IMR-90 (cell line): Measurements from ENCODE around the gene C2CD4B. TPM values are rescaled to one million over a fixed set of nuclear protein-coding genes. Genes with fewer than 3 reads are reported as not detected.

Experiments used
- ATAC-seq: fragments of 200-7000 bp; cut with Tn5 transposase; 2 replicates; pipeline ENCODE4 v1.9.1; 2020; ENCODE audit warnings: low read depth, mild to moderate bottlenecking, moderate library complexity
- BruUV-seq: library from RNA; stranded (reverse); fragments of 400-500 nt; replicated peaks from 2 replicates; lab custom pipeline; 2021; lab: Mats Ljungman, UMichigan
- CTCF ChIA-PET: fragments of 300-600 bp; formaldehyde crosslinking; extraction: SDS; loops from one replicate; lab custom pipeline; 2021; ENCODE audit warnings: antibody characterized with exemption; lab: Yijun Ruan, JAX
- POLR2A ChIA-PET: fragments of 300-600 bp; sonication (Branson Sonifier 250); formaldehyde crosslinking; loops from one replicate; lab custom pipeline; 2022; ENCODE audit warnings: antibody characterized with exemption; ENCODE audit not compliant: unreplicated experiment; lab: Charles Lee
- DNase-seq: peaks from one replicate; pipeline ENCODE4 v3.0.0; 2013
- H2AFZ ChIP-seq: replicated peaks from 2 replicates; pipeline ENCODE3; 2013; ENCODE audit warnings: low read length, mild to moderate bottlenecking; ENCODE audit not compliant: poor library complexity
- H2AK5ac ChIP-seq: 2 replicates; pipeline ENCODE4 v1.6.1; 2013; ENCODE audit warnings: low read depth, low read length, inconsistent platforms
- H2AK9ac ChIP-seq: replicated peaks from 2 replicates; pipeline ENCODE3; 2013; ENCODE audit warnings: mild to moderate bottlenecking, low read depth, low read length, moderate library complexity; ENCODE audit not compliant: poor library complexity
- H2BK120ac ChIP-seq: 2 replicates; pipeline ENCODE4 v1.6.1; 2013; ENCODE audit warnings: low read depth, low read length, inconsistent platforms
- H2BK15ac ChIP-seq: 3 replicates; pipeline ENCODE4 v1.6.1; 2013; ENCODE audit warnings: low read depth, low read length, inconsistent platforms
- H2BK20ac ChIP-seq: 2 replicates; pipeline ENCODE4 v1.6.1; 2013; ENCODE audit warnings: low read depth, mild to moderate bottlenecking, inconsistent platforms, low read length, moderate library complexity
- H2BK5ac ChIP-seq: 2 replicates; pipeline ENCODE4 v1.6.1; 2013; ENCODE audit warnings: mild to moderate bottlenecking, low read depth, low read length, inconsistent platforms; ENCODE audit not compliant: poor library complexity, severe bottlenecking
- H3K14ac ChIP-seq: replicated peaks from 2 replicates; pipeline ENCODE4 v1.6.1; 2013; ENCODE audit warnings: low read depth, low read length, inconsistent platforms
- H3K18ac ChIP-seq: 2 replicates; pipeline ENCODE4 v1.6.1; 2013; ENCODE audit warnings: low read depth, low read length, control low read depth
- H3K23ac ChIP-seq: 2 replicates; pipeline ENCODE4 v1.6.1; 2013; ENCODE audit warnings: low read depth, low read length, inconsistent platforms
- H3K27ac ChIP-seq: 2 replicates; pipeline ENCODE4 v1.5.1; 2013; ENCODE audit warnings: mild to moderate bottlenecking, control low read depth, low read length; ENCODE audit not compliant: insufficient read depth
- H3K27me3 ChIP-seq: 2 replicates; pipeline ENCODE4 v1.6.1; 2013; ENCODE audit warnings: low read length; ENCODE audit not compliant: control insufficient read depth, insufficient read depth
- H3K36me3 ChIP-seq: 2 replicates; pipeline ENCODE4 v1.6.1; 2013; ENCODE audit warnings: low read length, mixed read lengths; ENCODE audit not compliant: control insufficient read depth, insufficient read depth
- H3K4ac ChIP-seq: 2 replicates; pipeline ENCODE4 v1.6.1; 2013; ENCODE audit warnings: low read depth, low read length, inconsistent platforms
- H3K4me1 ChIP-seq: 2 replicates; pipeline ENCODE4 v1.6.1; 2013; ENCODE audit warnings: low read length, mixed read lengths; ENCODE audit not compliant: control insufficient read depth, insufficient read depth
- H3K4me2 ChIP-seq: 2 replicates; pipeline ENCODE4 v1.6.1; 2013; ENCODE audit warnings: low read depth, mild to moderate bottlenecking, control low read depth, low read length, moderate library complexity
- H3K4me3 ChIP-seq: 2 replicates; pipeline ENCODE4 v1.5.1; 2013; ENCODE audit warnings: low read depth, mild to moderate bottlenecking, control low read depth, low read length, moderate library complexity; ENCODE audit not compliant: insufficient read depth
- H3K56ac ChIP-seq: 2 replicates; pipeline ENCODE4 v1.6.1; 2013; ENCODE audit warnings: low read length, inconsistent platforms; ENCODE audit not compliant: insufficient read depth; ENCODE audit errors: extremely low read depth
- H3K79me1 ChIP-seq, 2 experiments: 2 replicates each; pipeline ENCODE4 v1.6.1; 2013; ENCODE audit warnings: low read length in 2 of 2, inconsistent platforms in 1 of 2, low read depth in 1 of 2
- H3K9ac ChIP-seq: 2 replicates; pipeline ENCODE4 v1.6.1; 2013; ENCODE audit warnings: low read depth, low read length, control low read depth
- H3K9me1 ChIP-seq: 2 replicates; pipeline ENCODE4 v1.6.1; 2013; ENCODE audit warnings: low read length, inconsistent platforms; ENCODE audit not compliant: insufficient read depth
- H3K9me3 ChIP-seq: 2 replicates; pipeline ENCODE4 v1.6.1; 2013; ENCODE audit warnings: low read length; ENCODE audit not compliant: control insufficient read depth, insufficient read depth
- H4K20me1 ChIP-seq: 2 replicates; pipeline ENCODE4 v1.6.1; 2013; ENCODE audit warnings: low read length, inconsistent platforms; ENCODE audit not compliant: insufficient read depth
- H4K5ac ChIP-seq: 2 replicates; pipeline ENCODE4 v1.6.1; 2013; ENCODE audit warnings: mild to moderate bottlenecking, low read depth, low read length, control low read depth
- H4K8ac ChIP-seq, 2 experiments: 2 replicates each; pipeline ENCODE4 v1.6.1; 2013; ENCODE audit warnings: low read depth in 2 of 2, low read length in 2 of 2, control low read depth in 1 of 2, inconsistent platforms in 1 of 2
- H4K91ac ChIP-seq: 2 replicates; pipeline ENCODE4 v1.6.1; 2013; ENCODE audit warnings: low read depth, low read length, inconsistent platforms; ENCODE audit not compliant: insufficient read depth
- BHLHE40 ChIP-seq: fragments of 150-350 bp; IDR thresholded peaks from 2 replicates; pipeline ENCODE4 v1.6.1; 2016; ENCODE audit warnings: mild to moderate bottlenecking, low read depth, low read length
- CEBPB ChIP-seq: IDR thresholded peaks from 2 replicates; pipeline ENCODE4 v1.6.1; 2012; ENCODE audit warnings: low read depth, low read length, improper control_type of control experiment
- CHD1 ChIP-seq: IDR thresholded peaks from 2 replicates; pipeline ENCODE4 v1.6.1; 2012; ENCODE audit warnings: low read depth, low read length, improper control_type of control experiment
- FOS ChIP-seq: fragments of 150-350 bp; IDR thresholded peaks from 2 replicates; pipeline ENCODE4 v1.6.1; 2016; ENCODE audit warnings: low read depth, low read length
- MAFK ChIP-seq: IDR thresholded peaks from 2 replicates; pipeline ENCODE4 v1.6.1; 2012; ENCODE audit warnings: low read depth, low read length, improper control_type of control experiment
- MAZ ChIP-seq: IDR thresholded peaks from 2 replicates; pipeline ENCODE4 v1.6.1; 2012; ENCODE audit warnings: low read depth, mild to moderate bottlenecking, low read length, improper control_type of control experiment, moderate library complexity, borderline replicate concordance
- MXI1 ChIP-seq: IDR thresholded peaks from 2 replicates; pipeline ENCODE4 v1.6.1; 2012; ENCODE audit warnings: low read depth, mild to moderate bottlenecking, low read length, moderate library complexity, borderline replicate concordance
- NFE2L2 ChIP-seq: fragments of 150-350 bp; IDR thresholded peaks from 2 replicates; pipeline ENCODE4 v1.6.1; 2016; ENCODE audit warnings: low read depth, mild to moderate bottlenecking, low read length
- POLR2A ChIP-seq: IDR thresholded peaks from 2 replicates; pipeline ENCODE4 v1.6.1; 2012; ENCODE audit warnings: mild to moderate bottlenecking, low read depth, low read length
- RAD21 ChIP-seq: IDR thresholded peaks from 2 replicates; pipeline ENCODE4 v1.6.1; 2012; ENCODE audit warnings: low read length, improper control_type of control experiment
- RCOR1 ChIP-seq: IDR thresholded peaks from 2 replicates; pipeline ENCODE4 v1.6.1; 2012; ENCODE audit warnings: mild to moderate bottlenecking, low read length, improper control_type of control experiment; ENCODE audit not compliant: insufficient replicate concordance
- SMC3 ChIP-seq: fragments of 150-350 bp; IDR thresholded peaks from 2 replicates; pipeline ENCODE4 v1.6.1; 2016; ENCODE audit warnings: low read depth, mild to moderate bottlenecking, antibody characterized with exemption, low read length, moderate library complexity
- WGBS, 2 experiments: methylation state at CpG; one replicate each; pipeline versions ENCODE4 v1.1.5 to v1.1.7; 2013; ENCODE audit warnings: missing lambda C conversion rate in 2 of 2; ENCODE audit not compliant: insufficient read length in 1 of 2; ENCODE audit errors: extremely low coverage in 2 of 2; 5-methylcytosine and 5-hydroxymethylcytosine counted together
- dilution Hi-C: fragments of 300-500 bp; cut with HindIII; formaldehyde crosslinking; loops from one replicate; pipeline ENCODE4 v1.14.3; 2018; ENCODE audit warnings: low sequenced_read_pairs; ENCODE audit not compliant: unreplicated experiment
- in situ Hi-C: fragments of 300-500 bp; cut with MboI; formaldehyde crosslinking; loops from 3 replicates; pipeline ENCODE4 v1.14.3; 2019; ENCODE audit warnings: low sequenced_read_pairs, inconsistent platforms, mixed read lengths
- intact Hi-C: fragments of 100-400 bp; cut with micrococcal nuclease; formaldehyde crosslinking; loops from 2 replicates; pipeline ENCODE4 v1.10.0; 2022
- polyA plus RNA-seq, 3 experiments: library from polyadenylated mRNA; depleted of rRNA; stranded (reverse); fragments of >200 nt; gene quantifications; 2 replicates each; pipeline ENCODE4 v1.2.3, GENCODE V29; 2012; ENCODE audit warnings: low replicate concordance in 1 of 3
- total RNA-seq: library from RNA; depleted of rRNA; stranded (reverse); fragments of >200 nt; gene quantifications from 2 replicates; pipeline ENCODE4 v1.2.3, GENCODE V29; 2012
- TF ChIP-seq, protein P1 (sequence below): fragments of 150-350 bp; IDR thresholded peaks from 2 replicates; pipeline ENCODE4 v1.6.1; 2017; ENCODE audit warnings: mild to moderate bottlenecking, antibody characterized with exemption, low read length, low read depth
- TF ChIP-seq, protein P2 (sequence below): conservative IDR thresholded peaks from 2 replicates; pipeline ENCODE4 v1.5.1; 2012; ENCODE audit warnings: mild to moderate bottlenecking, low read depth, low read length, improper control_type of control experiment
- TF ChIP-seq, protein P3 (sequence below): fragments of 150-350 bp; IDR thresholded peaks from 2 replicates; pipeline ENCODE4 v1.6.1; 2016; ENCODE audit warnings: low read depth, mild to moderate bottlenecking, low read length, moderate library complexity, borderline replicate concordance

C2CD4B gene
- total and polyA plus RNA-seq, 2 of the 4 experiments (the other 2 are of a cell fraction): not detected

DNA sequence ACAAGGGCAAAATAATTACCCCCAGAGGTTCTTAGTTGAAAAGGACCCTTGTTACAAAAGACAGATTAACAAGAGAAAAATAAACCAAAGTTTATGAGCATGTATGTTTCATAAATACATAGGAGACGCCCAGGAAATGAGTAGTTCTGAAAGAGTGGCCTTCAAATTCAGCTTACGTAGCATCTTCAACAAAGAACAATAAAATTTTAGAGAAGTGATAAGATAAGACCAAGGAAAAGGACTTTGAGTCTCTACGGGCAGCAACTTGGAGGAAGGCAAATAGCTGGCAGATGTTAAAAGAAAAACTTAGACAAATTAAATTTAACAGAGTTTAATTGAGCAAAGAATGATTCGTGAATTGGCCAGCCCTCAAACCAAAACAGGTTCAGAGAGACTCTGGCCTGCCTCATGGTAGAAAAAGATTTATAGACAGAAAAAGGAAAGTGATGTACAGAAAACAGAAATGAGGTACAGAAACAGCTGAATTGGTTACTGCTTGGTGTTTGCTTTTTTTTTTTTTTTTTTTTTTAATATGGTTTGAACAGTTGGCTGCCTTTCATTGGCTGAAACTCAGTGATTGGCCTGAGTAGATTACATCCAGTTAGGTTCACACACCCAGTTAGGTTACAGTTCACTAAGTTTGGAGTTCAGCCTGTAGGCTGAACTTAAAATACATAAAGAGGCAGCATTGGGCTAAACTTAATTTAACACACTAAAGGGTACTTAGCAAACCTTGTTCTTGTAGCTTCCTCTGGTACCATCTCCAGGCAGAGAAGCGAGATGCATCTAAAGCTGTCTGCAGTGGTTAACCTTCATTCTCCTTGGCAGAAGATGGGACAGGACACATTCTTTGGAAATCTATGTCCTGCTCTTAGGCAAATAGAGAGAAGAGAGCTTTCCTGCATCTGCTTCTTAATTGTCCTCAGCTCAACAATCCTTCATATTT, 23.2 kb downstream of the C2CD4B start:
- Histone ChIP-seq H3K36me3 (no peaks in the 10 kb centered on the region), H3K9ac (no peak overlapping the region), H3K9me3 (no peaks in the 10 kb centered on the region), H4K5ac (no peak overlapping the region), H3K27ac (no peak overlapping the region), H2AK5ac (no peak overlapping the region), H2BK20ac (no peak overlapping the region), H3K18ac (no peak overlapping the region), H3K9me1 (no peaks in the 10 kb centered on the region), H2BK5ac (no peak overlapping the region), H3K4ac (no peak overlapping the region), H4K91ac (no peak overlapping the region), H3K14ac (no peak overlapping the region), H2BK120ac (no peak overlapping the region), H4K20me1 (no peaks in the 10 kb centered on the region), H2AFZ (no peak overlapping the region), H3K23ac (no peak overlapping the region), H3K27me3 (peaks cover 7% of the 10 kb centered on the region), H3K79me1 (no peaks in the 10 kb centered on the region), H3K4me3 (no peak overlapping the region), H4K8ac (no peak overlapping the region), H2AK9ac (no peak overlapping the region), H3K56ac (no peak overlapping the region), H3K4me2 (no peak overlapping the region), H2BK15ac (no peak overlapping the region), H3K4me1 (no peaks in the 10 kb centered on the region)
- ChIA-PET CTCF (interaction anchor here (0.6 kb wide), 1 partner anchor 183 kb away, joined by 3 read pairs; no protein-coding TSS in a partner anchor), POLR2A (no interaction called here)
- WGBS, 2 experiments: no CpG with 5 or more reads among the region's 5 CpGs
- ATAC-seq (no peak), DNase-seq (no peak)
- dilution Hi-C loops (no loop called here), intact Hi-C loops (no loop called here), in situ Hi-C loops (no loop called here)
- no TSS peak for BruUV-seq
- no peak for TF ChIP-seq MAFK
- TF ChIP-seq CEBPB: no peak
- TF ChIP-seq CHD1: no peak
- no peak for TF ChIP-seq BHLHE40
- TF ChIP-seq, protein P1, sequence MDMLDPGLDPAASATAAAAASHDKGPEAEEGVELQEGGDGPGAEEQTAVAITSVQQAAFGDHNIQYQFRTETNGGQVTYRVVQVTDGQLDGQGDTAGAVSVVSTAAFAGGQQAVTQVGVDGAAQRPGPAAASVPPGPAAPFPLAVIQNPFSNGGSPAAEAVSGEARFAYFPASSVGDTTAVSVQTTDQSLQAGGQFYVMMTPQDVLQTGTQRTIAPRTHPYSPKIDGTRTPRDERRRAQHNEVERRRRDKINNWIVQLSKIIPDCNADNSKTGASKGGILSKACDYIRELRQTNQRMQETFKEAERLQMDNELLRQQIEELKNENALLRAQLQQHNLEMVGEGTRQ: no peak
- no peak for TF ChIP-seq FOS
- no peak for TF ChIP-seq NFE2L2
- TF ChIP-seq MAZ: no peak
- no peak for TF ChIP-seq MXI1
- TF ChIP-seq, protein P2, sequence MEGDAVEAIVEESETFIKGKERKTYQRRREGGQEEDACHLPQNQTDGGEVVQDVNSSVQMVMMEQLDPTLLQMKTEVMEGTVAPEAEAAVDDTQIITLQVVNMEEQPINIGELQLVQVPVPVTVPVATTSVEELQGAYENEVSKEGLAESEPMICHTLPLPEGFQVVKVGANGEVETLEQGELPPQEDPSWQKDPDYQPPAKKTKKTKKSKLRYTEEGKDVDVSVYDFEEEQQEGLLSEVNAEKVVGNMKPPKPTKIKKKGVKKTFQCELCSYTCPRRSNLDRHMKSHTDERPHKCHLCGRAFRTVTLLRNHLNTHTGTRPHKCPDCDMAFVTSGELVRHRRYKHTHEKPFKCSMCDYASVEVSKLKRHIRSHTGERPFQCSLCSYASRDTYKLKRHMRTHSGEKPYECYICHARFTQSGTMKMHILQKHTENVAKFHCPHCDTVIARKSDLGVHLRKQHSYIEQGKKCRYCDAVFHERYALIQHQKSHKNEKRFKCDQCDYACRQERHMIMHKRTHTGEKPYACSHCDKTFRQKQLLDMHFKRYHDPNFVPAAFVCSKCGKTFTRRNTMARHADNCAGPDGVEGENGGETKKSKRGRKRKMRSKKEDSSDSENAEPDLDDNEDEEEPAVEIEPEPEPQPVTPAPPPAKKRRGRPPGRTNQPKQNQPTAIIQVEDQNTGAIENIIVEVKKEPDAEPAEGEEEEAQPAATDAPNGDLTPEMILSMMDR: no peak
- no peak for TF ChIP-seq RAD21
- no peak for TF ChIP-seq RCOR1
- TF ChIP-seq, protein P3, sequence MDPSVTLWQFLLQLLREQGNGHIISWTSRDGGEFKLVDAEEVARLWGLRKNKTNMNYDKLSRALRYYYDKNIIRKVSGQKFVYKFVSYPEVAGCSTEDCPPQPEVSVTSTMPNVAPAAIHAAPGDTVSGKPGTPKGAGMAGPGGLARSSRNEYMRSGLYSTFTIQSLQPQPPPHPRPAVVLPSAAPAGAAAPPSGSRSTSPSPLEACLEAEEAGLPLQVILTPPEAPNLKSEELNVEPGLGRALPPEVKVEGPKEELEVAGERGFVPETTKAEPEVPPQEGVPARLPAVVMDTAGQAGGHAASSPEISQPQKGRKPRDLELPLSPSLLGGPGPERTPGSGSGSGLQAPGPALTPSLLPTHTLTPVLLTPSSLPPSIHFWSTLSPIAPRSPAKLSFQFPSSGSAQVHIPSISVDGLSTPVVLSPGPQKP: no peak
- no peak for TF ChIP-seq SMC3
- TF ChIP-seq POLR2A: no peak
